NCI-H345 (cell line): ENCODE measurements around the gene SDF2L1.
"Not testable (repeated sequence)": the region's sequence is repeated elsewhere in the genome, so short reads cannot be mapped to it uniquely, and the experiment has no call there.

Experiments used
- DNase-seq: peaks from one replicate; lab custom pipeline; 2025; lab: John Stamatoyannopoulos, UW

Gene SDF2L1

DNA sequence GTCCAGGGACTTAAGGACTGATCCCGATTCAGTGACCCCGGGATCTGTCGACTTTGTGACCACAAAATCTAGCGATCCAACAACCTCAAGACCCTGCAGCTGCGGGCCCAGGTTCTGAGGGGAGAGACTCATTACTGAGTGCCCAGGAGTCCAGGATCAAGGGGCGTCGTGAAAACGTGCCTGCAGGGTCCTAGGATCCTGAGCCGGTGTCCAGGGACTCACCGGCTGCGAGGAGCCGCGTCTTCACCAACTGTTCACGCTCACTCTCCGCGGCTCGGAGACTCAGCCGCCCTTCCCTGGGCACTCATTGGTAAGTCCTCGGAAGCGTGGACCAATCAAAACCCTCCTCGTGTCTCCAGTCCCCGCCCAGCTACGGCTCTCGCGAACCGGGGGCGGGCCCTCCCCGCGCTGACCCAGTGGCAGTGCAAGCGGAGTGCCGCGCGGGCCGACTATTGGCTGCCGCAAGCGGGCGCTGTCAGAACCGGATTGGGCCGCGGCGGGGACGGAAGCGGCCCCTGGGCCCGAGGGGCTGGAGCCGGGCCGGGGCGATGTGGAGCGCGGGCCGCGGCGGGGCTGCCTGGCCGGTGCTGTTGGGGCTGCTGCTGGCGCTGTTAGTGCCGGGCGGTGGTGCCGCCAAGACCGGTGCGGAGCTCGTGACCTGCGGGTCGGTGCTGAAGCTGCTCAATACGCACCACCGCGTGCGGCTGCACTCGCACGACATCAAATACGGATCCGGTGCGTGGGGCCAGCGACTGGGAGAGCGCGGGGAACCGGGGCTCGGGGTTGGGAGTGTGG is at the start of gene SDF2L1:
SDF2L1 (plus strand) TSS at position 514 of the 795 bp plus-strand sequence; CDS start at position 549, 35 bp downstream.
- peak; percentile 97 for DNase-seq

GRCh38 chr22:21592422-21592821 is 49.7 kb upstream of the SDF2L1 start:
- no peak for DNase-seq

DNA sequence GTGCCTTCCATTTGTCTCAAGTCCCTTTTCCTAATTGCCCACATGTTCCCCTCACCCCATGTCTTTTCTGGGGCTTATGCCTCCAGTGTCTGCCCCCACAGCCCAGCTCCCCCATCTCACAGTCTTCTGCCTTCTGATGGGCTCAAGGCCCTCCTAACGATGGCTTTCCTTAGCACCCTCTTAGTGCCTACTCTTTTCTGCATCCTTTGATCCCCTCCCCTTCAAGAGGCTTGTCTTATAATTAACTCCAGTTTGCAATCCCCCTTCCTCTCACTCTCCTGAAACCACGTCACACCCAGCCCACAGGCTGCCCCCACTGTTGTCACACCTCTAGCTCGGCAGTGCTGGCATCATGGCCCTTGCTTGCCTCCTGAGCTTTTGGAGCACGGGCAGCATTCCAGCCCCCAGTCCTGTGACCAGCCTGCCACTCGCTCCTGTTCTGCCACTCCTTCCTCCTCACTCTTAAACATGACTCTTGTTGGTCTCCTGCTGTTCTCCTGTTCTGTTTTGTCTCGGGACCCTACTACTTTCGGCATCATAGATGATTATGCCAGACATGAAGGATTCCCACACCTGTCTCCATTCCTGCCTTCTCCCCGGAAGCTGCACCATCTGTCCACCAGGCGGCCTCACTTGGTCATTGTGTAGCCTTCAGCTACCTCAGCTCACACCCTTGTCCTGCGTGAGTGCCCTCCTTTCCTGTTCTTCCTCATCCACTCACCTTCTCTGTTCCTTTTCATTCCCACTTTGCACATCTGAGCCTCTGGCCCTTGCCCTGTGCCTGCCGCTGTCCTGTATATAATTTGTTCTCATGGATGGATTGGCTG is 48.5 kb upstream of the SDF2L1 start:
- DNase-seq, result no peak

DNA sequence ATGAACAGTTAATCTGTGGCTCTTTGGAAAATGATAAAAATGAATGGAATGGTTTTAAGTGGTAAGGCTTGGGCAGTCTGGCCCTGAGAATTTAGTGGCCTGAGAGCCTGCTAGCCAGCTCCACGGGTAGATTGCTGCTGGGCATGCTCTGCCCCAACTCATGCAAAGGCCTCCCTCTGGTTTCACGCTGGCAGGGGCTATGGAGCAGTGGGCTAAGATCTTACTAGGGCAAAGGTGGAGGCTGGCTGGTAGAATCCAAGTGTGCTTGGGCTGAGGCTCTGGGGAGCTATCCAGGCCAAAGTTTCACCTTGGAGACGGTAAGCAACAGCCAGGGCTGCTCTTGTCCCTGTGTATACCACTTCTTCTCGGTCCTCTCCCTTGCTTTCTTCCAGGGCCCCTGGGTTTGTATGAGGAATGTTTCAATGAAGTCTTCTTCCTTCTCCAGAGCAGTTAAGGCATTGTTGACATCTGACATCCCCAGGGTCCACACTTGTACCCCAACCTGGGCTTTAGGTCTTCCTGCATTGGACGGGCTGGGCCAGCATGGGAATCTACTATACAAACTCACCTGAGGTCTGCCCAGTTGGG is 47.1 kb upstream of the SDF2L1 start:
- no peak for DNase-seq

GRCh38 chr22:21596356-21597135 is 45.6 kb upstream of the SDF2L1 start:
- not testable (repeated sequence) for DNase-seq

- DNase-seq, result no peak
Observed at GRCh38 chr22:21598302-21598701, 43.8 kb upstream of the SDF2L1 start.

DNA sequence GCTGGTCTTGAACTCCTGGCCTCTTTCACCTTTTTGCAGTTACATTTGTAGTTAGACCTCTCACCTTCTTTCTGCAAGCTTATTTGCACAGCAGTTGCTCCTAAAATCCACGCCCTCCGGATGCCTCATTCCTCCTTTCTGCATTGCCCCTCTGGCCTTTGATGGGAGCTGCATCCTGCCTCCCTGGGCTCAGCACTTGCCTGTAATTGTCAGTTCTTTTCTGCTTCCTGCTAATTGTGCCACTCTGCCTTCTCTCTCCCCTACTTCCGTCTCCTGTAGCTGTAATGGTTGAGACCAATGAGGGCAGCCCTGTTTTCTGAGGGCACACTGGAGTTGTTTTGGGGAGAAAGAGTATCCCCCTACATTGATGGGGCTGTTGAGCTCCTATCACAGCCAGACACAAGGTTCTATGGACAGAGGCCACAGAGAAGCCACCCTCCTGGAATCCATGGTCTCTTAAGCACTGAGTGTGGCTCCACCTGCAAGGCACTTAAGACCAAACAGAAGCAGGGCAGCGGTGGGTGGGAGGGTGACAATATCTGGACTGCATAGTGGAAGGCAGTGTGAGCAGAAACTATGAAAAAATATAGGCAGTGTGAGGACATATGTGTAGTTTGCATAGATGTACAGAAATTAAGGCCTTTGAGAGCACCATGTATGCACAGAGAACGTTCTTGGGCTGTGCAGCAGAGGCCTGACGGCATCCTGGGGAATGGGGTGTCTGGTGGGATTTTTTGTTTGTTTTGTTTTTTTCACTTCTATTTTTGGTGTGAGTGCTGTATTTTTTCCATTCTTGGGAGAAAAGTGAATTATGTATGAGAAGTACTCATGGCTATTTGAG is 42.8 kb upstream of the SDF2L1 start:
- no peak for DNase-seq

DNA sequence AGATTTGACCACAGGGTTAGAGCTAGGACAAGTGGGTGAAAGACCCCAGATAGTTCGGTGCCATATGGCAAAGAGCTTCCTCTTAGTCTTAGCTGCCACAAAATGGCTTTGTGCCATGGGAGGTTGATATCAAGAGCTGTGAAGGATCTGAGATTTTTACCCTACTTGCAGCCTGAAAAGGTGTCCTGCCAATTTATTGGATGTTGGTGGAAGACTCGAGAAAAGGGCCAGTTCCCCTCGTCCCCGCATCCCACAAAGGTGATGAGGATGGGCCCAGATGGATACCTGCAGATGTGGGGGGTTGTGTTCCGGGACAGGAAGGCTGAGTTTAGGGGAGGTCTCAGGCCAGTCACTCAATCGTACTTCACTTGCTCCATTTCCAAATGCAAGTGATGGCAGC is 39.5 kb upstream of the SDF2L1 start:
- DNase-seq, result no peak

GRCh38 chr22:21603973-21604372 is 38.1 kb upstream of the SDF2L1 start:
- DNase-seq, result no peak

GRCh38 chr22:21605887-21606564 is 36.1 kb upstream of the SDF2L1 start:
- no peak for DNase-seq

DNA sequence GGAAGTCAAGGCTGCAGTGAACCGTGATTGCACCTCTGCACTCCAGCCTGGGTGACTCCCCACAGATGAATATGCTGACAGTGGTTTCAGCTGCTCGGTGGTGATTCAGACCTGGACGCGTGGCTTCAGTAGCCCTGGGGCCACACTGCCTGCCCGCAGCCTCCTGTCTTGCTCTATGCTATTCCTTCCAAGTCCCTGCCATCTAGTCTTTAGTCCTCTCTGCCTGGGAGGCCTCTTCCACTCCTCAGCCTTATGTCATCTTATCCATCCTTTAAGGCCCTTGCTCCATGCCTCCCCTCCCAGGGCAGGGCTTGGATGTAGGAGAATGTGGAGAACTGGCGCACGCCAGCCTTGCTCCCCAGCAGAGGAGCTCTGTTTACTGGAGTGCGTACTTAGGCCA is 35.3 kb upstream of the SDF2L1 start:
- DNase-seq, result no peak

- DNase-seq, result not testable (repeated sequence)
Observed at GRCh38 chr22:21609556-21610157, 32.4 kb upstream of the SDF2L1 start.

DNA sequence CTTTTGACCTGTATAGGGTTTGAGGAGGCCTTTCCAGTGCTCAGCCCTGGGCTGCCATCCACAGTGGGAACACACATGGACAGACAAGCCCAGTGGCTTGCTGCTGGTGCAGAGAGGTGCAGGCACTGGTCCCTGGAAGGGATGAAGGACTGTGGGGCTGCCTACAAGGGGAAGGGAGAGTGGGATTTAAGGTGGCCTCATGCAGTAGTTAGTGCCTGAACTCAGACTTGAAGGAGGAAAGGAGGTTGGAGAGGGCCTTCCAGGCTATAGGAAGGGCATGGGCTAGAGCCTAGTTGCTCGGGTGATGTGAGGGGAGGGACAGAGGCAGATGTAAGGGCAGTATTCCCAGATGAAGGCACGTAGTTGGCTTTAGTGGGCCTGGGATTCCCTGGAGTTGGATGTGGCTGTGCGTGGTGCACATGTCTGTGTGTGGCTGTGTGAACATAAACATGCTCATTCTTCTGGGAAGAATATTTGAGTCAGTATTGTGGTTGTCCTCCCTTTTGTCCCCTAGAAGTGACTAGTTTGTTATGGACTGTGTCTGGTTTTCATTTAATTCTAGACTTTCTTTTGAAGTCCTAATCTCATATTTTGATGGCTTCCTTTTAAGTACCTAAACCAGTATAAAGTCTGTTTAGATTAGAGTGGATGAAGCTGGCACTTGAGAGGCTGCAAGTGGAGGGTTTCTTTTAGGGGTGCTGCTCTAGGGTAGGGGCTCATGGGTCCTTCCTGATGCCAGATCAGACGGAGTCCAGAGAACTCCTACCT is 30.7 kb upstream of the SDF2L1 start:
- no peak for DNase-seq

DNA sequence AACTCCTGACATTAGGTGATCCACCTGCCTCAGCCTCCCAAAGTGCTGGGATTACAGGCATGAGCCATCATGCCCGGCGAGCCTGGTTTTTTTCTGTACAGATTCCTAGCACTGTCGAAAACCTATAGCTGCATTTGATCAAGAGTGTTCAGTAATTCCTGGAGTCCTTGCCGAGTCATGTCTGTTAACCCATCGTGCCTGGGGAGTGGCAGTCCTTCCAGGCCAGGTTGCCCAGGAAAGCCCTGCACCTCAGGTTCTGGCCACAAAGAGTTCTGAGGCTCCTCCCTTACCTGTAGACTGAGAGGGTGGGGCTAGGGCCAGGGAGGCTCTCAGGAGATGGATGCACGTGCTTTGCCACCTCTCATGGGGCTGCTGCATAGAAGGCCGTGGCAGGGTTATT is 29.2 kb upstream of the SDF2L1 start:
- no peak for DNase-seq

DNA sequence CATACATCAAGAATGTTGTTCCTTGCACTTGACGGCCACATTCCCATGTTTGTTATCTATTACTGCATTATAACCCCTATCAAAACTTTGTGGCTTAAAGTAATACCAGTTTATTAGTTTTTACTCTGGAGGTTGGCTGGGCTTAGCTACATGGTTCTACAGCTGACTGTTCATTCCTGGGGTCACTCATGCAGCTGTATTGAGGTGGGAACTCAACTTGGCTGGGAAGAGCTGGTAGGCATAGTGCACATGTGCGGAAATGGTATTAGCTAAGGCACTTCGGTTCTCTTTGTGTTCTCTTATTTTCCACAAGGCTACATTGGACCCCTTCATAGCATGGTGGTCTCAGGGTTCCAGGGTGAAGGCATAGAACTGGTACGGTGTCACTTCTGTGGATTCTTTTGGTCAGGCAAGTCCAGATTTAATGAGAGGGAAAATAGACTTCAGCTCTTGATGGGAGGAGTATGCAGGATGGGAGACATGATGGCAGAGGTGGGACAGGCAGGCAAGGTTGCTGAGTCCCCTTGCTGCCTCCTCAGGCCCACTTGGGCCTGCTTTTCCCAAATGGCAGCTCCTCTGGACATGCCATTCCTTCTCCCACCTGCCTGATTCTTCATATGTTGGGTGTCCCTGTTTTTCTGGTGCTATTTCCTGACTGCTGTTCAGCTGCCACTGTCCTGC is 28.4 kb upstream of the SDF2L1 start:
- no peak for DNase-seq

DNA sequence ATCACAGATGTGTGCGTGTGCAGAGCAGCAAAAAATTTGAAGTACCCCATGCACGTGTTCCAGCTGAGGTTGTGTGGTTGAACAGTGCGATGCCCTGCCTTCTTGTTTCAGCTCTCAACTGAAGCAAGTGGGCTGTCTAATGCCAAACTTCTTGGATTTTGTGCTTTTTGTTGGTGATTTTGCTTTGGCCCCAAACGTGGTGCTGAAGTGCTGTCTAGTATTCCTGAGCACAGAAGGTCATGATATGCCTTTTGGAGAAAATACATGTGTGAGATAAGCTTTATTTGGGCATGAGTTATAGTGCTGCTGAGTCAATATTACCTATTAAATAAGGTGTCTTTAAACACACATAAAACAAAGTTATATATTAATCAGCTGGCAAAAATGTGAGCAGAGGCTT is 26.4 kb upstream of the SDF2L1 start:
- no peak for DNase-seq

DNA sequence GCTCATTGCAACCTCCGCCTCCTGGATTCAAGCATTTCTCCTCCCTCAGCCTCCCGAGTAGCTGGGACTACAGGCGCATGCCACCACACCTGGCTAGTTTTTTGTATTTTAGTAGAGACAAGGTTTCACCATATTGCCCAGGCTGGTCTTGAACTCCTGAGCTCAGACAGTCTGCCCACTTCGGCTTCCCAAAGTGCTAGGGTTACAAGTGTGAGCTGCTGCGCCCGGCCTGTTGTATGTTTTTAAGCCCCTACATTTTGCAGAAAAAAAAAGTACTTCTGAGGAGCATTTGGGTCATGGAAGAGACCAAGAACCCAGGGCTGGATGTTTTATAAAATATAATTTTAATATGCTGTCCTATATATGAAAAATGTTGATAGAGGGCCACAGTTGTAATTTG is 24.8 kb upstream of the SDF2L1 start:
- DNase-seq, result not testable (repeated sequence)

GRCh38 chr22:21621025-21621424 is 21.1 kb upstream of the SDF2L1 start:
- DNase-seq, result no peak
